ENCODE data around the gene HSD11B1.

Gene HSD11B1

DNA sequence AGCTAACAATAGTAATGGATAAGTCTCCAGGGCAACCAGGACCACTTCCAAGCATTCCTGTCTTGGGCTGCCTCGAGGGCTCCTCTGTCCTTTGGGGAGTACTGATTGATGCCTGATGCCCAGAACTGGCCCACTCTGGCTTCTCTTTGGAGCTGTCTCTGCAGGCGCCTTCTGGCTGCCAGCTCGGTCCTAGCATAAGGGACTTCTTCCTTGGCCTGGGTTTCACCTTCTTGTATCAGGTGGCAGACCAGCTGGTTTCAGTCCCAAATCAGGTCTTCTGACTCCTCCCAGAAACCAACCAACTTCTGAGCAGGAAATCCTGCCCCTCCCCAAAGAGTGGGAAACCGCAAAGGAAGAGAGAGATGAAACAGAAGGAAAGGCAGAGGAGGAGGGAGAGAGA, 18.8 kb upstream of the HSD11B1 start:
- Histone ChIP-seq H3K36me3 (peaks cover 0 to 4% (median 0%) of the 10 kb centered on the region in 11 experiments; a peak in 1 of 22 replicates), H4K20me1 (no peaks in the 10 kb centered on the region), H3K27me3 (no peaks in the 10 kb centered on the region), H3K9ac (peak overlapping the region in 10 of 11 experiments; percentile 9 to 61 (median 38); a peak in 13 of 22 replicates), H3K4me1 (peaks cover 52 to 64% (median 55%) of the 10 kb centered on the region in 10 experiments), H3K9me3 (replicated peaks in 1 of 11) (peaks cover 0 to 7% (median 0%) of the 10 kb centered on the region in 11 experiments; a peak in 4 of 22 replicates), H3K4me3 (peak overlapping the region in 7 of 10 experiments; percentile 36 to 62 (median 52); a peak in 15 of 20 replicates), H3K27ac (peak overlapping the region in 10 of 11 experiments; percentile 50 to 71 (median 58); a peak in 19 of 22 replicates), H3K4me2 (peak overlapping the region; percentile 82 to 97 (median 94))
- no peak for TF ChIP-seq Cebpa-rat (IDR thresholded peaks at IDR 0.05)

- H3K4me3 ChIP-seq, result peak overlapping the region in 7 of 10 experiments; percentile 36 to 62 (median 52); a peak in 15 of 20 replicates
- H3K4me2 ChIP-seq, result peak overlapping the region; percentile 82 to 97 (median 94); a peak in 21 of 22 replicates
- no peak for TF ChIP-seq Cebpa-rat (IDR thresholded peaks at IDR 0.05)
- H3K27ac ChIP-seq, result peak overlapping the region in 10 of 11 experiments; percentile 50 to 71 (median 58); a peak in 18 of 22 replicates
- H3K27me3 ChIP-seq, result no peaks in the 10 kb centered on the region
- peaks cover 52 to 69% (median 60%) of the 10 kb centered on the region in 10 experiments for H3K4me1 ChIP-seq
- peaks cover 0 to 7% (median 0%) of the 10 kb centered on the region in 11 experiments; a peak in 1 of 22 replicates for H3K9me3 ChIP-seq (replicated peaks in 1 of 11)
- peaks cover 0 to 4% (median 0%) of the 10 kb centered on the region in 11 experiments; a peak in 1 of 22 replicates for H3K36me3 ChIP-seq
- H4K20me1 ChIP-seq, result no peaks in the 10 kb centered on the region
- peak overlapping the region in 10 of 11 experiments; percentile 9 to 61 (median 38); a peak in 12 of 22 replicates for H3K9ac ChIP-seq
Measured at GRCh38 chr1:209686322-209686721, 18.3 kb upstream of the HSD11B1 start.

- H3K27me3 ChIP-seq, result no peaks in the 10 kb centered on the region
- no peak overlapping the region for H3K4me3 ChIP-seq
- H3K4me2 ChIP-seq, result peak overlapping the region; percentile 54 to 97 (median 94); a peak in 21 of 22 replicates
- H3K27ac ChIP-seq, result peak overlapping the region in 1 of 11 experiments; percentile 71; a peak in 2 of 22 replicates
- H3K9ac ChIP-seq, result no peak overlapping the region
- no peak for TF ChIP-seq Cebpa-rat (IDR thresholded peaks at IDR 0.05)
- H3K4me1 ChIP-seq, result peaks cover 71 to 93% (median 84%) of the 10 kb centered on the region in 10 experiments
- no peaks in the 10 kb centered on the region for H4K20me1 ChIP-seq
- peaks cover 0 to 7% (median 0%) of the 10 kb centered on the region in 11 experiments; a peak in 1 of 22 replicates for H3K9me3 ChIP-seq (replicated peaks in 1 of 11)
- H3K36me3 ChIP-seq, result peaks cover 0 to 4% (median 0%) of the 10 kb centered on the region in 11 experiments; a peak in 1 of 22 replicates
Measured at GRCh38 chr1:209688746-209689234, 15.9 kb upstream of the HSD11B1 start.

DNA sequence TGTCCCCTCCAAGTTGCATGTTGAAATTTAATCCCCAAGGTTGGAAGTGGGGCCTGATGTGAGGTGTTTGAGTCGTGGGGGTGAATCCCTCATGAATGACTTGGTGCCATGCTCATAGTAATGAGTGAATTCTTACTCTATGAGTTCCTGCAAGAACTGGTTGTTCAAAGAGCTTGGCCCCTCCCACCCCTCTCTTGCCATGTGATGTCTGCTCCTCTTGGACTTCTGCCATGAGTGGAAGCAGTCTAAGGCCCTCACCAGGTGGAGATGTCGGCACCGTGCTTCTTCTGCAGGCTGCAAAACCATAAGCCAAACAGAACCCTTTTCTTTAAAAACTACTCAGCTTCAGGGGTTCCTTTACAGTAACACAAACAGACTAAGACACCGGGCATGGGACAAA, 15.2 kb upstream of the HSD11B1 start:
- H3K4me3 ChIP-seq, result no peak overlapping the region
- no peak overlapping the region for H3K9ac ChIP-seq
- peaks cover 0 to 4% (median 0%) of the 10 kb centered on the region in 11 experiments; a peak in 1 of 22 replicates for H3K36me3 ChIP-seq
- H4K20me1 ChIP-seq, result no peaks in the 10 kb centered on the region
- H3K4me2 ChIP-seq, result peak overlapping the region; percentile 54 to 97 (median 94); a peak in 19 of 22 replicates
- no peak for TF ChIP-seq Cebpa-rat (IDR thresholded peaks at IDR 0.05)
- H3K27ac ChIP-seq, result no peak overlapping the region
- peaks cover 0 to 7% (median 0%) of the 10 kb centered on the region in 11 experiments; a peak in 1 of 22 replicates for H3K9me3 ChIP-seq (replicated peaks in 1 of 11)
- no peaks in the 10 kb centered on the region for H3K27me3 ChIP-seq
- peaks cover 71 to 92% (median 87%) of the 10 kb centered on the region in 10 experiments for H3K4me1 ChIP-seq

DNA sequence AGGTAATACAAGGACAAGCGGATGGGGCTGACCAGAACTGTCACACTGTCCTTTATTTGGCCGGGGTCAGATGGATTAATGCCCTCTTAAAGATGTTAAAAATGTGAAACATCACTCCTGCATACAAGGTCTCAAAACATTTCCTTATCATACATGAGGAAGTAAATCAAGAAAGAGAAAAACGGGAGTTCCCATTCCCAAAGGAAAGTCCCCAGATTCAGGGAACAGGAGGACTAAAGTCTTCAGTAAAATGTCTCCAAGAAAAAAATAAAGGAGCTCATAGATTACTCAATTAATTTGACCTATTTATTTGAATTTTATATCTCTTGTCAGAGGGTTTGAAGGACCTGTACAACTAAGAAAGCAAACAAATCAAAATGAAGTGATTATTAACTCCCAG, 13.4 kb upstream of the HSD11B1 start:
- H3K4me2 ChIP-seq, result peak overlapping the region in 8 of 11 experiments; percentile 14 to 79 (median 52); a peak in 16 of 22 replicates

DNA sequence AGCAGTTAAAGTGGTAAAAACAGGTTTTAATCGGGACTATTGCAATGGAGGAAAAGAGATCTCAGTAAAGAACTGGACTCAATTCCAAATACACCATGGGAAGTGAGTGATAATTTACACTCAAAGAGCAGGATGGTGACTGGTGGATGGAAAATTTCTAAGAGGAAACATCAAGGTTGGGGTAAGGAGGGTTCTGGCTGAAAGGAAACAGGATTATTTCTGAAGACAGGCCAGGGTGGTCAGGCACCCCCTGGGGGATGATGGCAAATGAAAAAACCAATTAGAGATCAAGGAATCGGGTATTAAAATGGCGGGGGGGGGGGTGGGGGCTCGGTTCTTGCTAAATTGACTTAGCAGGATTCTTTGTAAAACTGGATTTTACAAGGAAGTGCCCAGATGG, 12.3 kb upstream of the HSD11B1 start:
- H3K4me3 ChIP-seq, result no peak overlapping the region
- H3K27me3 ChIP-seq, result no peaks in the 10 kb centered on the region
- H3K27ac ChIP-seq, result peak overlapping the region in 10 of 11 experiments; percentile 60 to 75 (median 64); a peak in 19 of 22 replicates
- peaks cover 0 to 4% (median 0%) of the 10 kb centered on the region in 11 experiments; a peak in 1 of 22 replicates for H3K36me3 ChIP-seq
- peaks cover 0 to 7% (median 0%) of the 10 kb centered on the region in 11 experiments; a peak in 1 of 22 replicates for H3K9me3 ChIP-seq (replicated peaks in 1 of 11)
- H4K20me1 ChIP-seq, result no peaks in the 10 kb centered on the region
- H3K9ac ChIP-seq, result peak overlapping the region in 7 of 11 experiments; percentile 29 to 61 (median 58); a peak in 12 of 22 replicates
- peaks cover 45 to 78% (median 59%) of the 10 kb centered on the region in 10 experiments for H3K4me1 ChIP-seq
- H3K4me2 ChIP-seq, result peak overlapping the region; percentile 61 to 79 (median 72)
- TF ChIP-seq Cebpa-rat (IDR thresholded peaks at IDR 0.05), result no peak

More for the DNA sequence above, 13.4 kb upstream of the HSD11B1 start:
- Histone ChIP-seq H3K27me3 (no peaks in the 10 kb centered on the region), H3K36me3 (peaks cover 0 to 4% (median 0%) of the 10 kb centered on the region in 11 experiments; a peak in 1 of 22 replicates), H3K4me1 (peaks cover 56 to 80% (median 70%) of the 10 kb centered on the region in 10 experiments), H3K9me3 (replicated peaks in 1 of 11) (peaks cover 0 to 7% (median 0%) of the 10 kb centered on the region in 11 experiments; a peak in 1 of 22 replicates), H4K20me1 (no peaks in the 10 kb centered on the region), H3K9ac (no peak overlapping the region), H3K4me3 (no peak overlapping the region), H3K27ac (peak overlapping the region in 1 of 11 experiments; percentile 30; a peak in 1 of 22 replicates)
- TF ChIP-seq Cebpa-rat (IDR thresholded peaks at IDR 0.05), result no peak

DNA sequence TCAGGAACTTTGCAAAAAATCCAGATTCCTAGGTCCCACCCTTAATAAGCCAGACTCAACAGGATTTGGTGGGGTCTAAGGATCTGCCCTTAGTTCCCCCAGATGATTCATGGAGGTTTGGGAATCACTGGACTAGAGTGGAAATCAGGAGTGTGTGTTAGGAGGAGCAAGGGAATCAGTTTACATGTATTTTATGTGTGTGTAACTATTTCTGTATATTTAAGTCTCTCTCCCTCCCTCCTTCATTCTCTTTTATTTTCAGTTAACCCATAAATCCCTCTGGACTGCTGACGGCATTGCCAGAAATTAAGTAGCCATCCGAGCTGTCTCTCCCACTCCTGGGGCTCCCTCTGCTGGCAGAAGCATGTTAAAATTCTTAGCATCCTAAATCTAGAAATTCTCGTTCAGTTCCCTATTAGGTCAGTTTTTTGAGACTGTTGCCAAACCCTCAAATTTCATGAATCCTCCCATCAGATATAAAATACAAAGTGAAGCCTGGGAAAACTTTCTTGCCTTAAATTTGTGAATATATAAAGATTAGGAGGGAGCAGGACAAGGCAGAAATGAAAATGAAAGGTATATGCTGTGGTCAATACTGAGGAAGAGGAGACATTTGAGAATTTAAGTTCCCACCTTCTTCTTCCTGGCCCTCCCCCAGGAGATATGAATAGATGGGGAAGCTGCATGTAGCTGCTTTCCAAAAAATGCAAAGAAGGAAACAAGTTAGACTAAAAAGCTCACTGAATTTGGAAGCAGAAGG, 11.7 kb upstream of the HSD11B1 start:
- H3K27ac ChIP-seq, result peak overlapping the region in 10 of 11 experiments; percentile 60 to 75 (median 64); a peak in 20 of 22 replicates
- peak overlapping the region in 10 of 11 experiments; percentile 16 to 61 (median 42); a peak in 15 of 22 replicates for H3K9ac ChIP-seq
- H3K4me2 ChIP-seq, result peak overlapping the region; percentile 58 to 79 (median 72)

GRCh38 chr1:209696673-209697072, 8.0 kb upstream of the HSD11B1 start:
- Histone ChIP-seq H3K4me3 (no peak overlapping the region), H3K4me2 (peak overlapping the region in 4 of 11 experiments; percentile 4 to 29 (median 12); a peak in 3 of 22 replicates), H3K36me3 (peaks cover 0 to 8% (median 0%) of the 10 kb centered on the region in 11 experiments; a peak in 1 of 22 replicates), H4K20me1 (no peaks in the 10 kb centered on the region), H3K4me1 (peaks cover 18 to 75% (median 21%) of the 10 kb centered on the region in 10 experiments), H3K27ac (no peak overlapping the region), H3K27me3 (no peaks in the 10 kb centered on the region), H3K9ac (no peak overlapping the region), H3K9me3 (replicated peaks in 1 of 11) (peaks cover 0 to 26% (median 4%) of the 10 kb centered on the region in 11 experiments; a peak in 8 of 22 replicates)
- no peak for TF ChIP-seq Cebpa-rat (IDR thresholded peaks at IDR 0.05)

More for the DNA sequence above, 11.7 kb upstream of the HSD11B1 start:
- H3K36me3 ChIP-seq, result peaks cover 0 to 4% (median 0%) of the 10 kb centered on the region in 11 experiments; a peak in 1 of 22 replicates
- H3K4me1 ChIP-seq, result peaks cover 39 to 72% (median 53%) of the 10 kb centered on the region in 10 experiments
- H4K20me1 ChIP-seq, result no peaks in the 10 kb centered on the region
- H3K9me3 ChIP-seq (replicated peaks in 1 of 11), result peaks cover 0 to 7% (median 0%) of the 10 kb centered on the region in 11 experiments; a peak in 1 of 22 replicates
- no peak overlapping the region for H3K4me3 ChIP-seq
- TF ChIP-seq Cebpa-rat (IDR thresholded peaks at IDR 0.05), result no peak
- H3K27me3 ChIP-seq, result no peaks in the 10 kb centered on the region

All from BLaER1 treated with 17β-estradiol and CSF1 and Interleukin-3, amounts not matched to agents 10 nM and 100 nM (cell line).